Muscle layer of colon (tissue), 2 donors: ENCODE measurements around the gene VPS35L.
A peak's percentile ranks its signal among the peaks of the same experiment; 100 is the strongest.

ENCODE experiments used
- H3K27ac ChIP-seq: one replicate; pipeline ENCODE4 v1.7.0; 2013; ENCODE audit warnings: low read depth, mild to moderate bottlenecking, low read length, moderate library complexity
- H3K27me3 ChIP-seq, 2 donors: one replicate each; pipeline ENCODE4 v1.7.0; 2013; ENCODE audit warnings: low read length in 2 of 2, mild to moderate bottlenecking in 2 of 2; ENCODE audit not compliant: insufficient read depth in 2 of 2, control insufficient read depth in 1 of 2
- H3K36me3 ChIP-seq: one replicate; pipeline ENCODE4 v1.7.0; 2013; ENCODE audit warnings: mild to moderate bottlenecking, low read length; ENCODE audit not compliant: insufficient read depth
- H3K4me1 ChIP-seq: one replicate; pipeline ENCODE4 v1.7.0; 2013; ENCODE audit warnings: mild to moderate bottlenecking, low read length; ENCODE audit not compliant: insufficient read depth
- H3K4me3 ChIP-seq, 2 donors: one replicate each; pipeline ENCODE4 v1.7.0; 2013; ENCODE audit warnings: low read length in 2 of 2, low read depth in 1 of 2, mild to moderate bottlenecking in 1 of 2, moderate library complexity in 1 of 2
- H3K9ac ChIP-seq: one replicate; pipeline ENCODE4 v1.7.0; 2013; ENCODE audit warnings: low read length
- H3K9me3 ChIP-seq: one replicate; pipeline ENCODE4 v1.7.0; 2013; ENCODE audit warnings: mild to moderate bottlenecking, low read length
- donor health status: abdominal sarcoma.
- donor health status: Adenocarcinoma of cecum.

The VPS35L gene

DNA sequence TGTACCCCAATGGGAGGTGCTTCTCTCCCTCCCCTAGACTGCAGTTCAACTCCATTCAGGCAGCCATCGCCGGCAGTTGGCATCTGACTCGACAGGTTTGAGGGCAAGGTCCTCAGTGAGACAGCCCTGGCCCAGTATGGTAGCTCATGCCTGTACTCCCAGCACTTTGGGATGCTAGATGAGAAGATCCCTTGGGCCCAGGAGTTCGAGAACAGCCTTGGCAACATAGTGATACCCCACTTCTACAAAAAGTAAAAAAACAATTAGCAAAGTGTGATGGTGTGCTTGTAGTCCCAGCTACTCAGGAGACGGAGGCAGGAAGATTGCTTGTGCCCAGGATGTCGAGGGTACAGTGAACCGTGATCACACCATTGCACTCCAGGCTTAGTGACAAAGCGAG, 12.1 kb downstream of the VPS35L start:
- peaks cover 42% of the 10 kb centered on the region for H3K36me3 ChIP-seq
- H3K9ac ChIP-seq, result no peak overlapping the region

GRCh38 chr16:19573997-19574396, 18.5 kb downstream of the VPS35L start:
- H3K27me3 ChIP-seq, result no peaks in the 10 kb centered on the region
- H3K9me3 ChIP-seq, result no peaks in the 10 kb centered on the region
- H3K27ac ChIP-seq, result no peak overlapping the region
- no peak overlapping the region for H3K4me3 ChIP-seq
- H3K4me1 ChIP-seq, result peaks cover 10% of the 10 kb centered on the region
- peaks cover 44% of the 10 kb centered on the region for H3K36me3 ChIP-seq
- H3K9ac ChIP-seq, result no peak overlapping the region

More for the DNA sequence above, 12.1 kb downstream of the VPS35L start:
- no peak overlapping the region for H3K4me3 ChIP-seq
- no peaks in the 10 kb centered on the region for H3K9me3 ChIP-seq
- no peaks in the 10 kb centered on the region for H3K27me3 ChIP-seq
- H3K4me1 ChIP-seq, result no peaks in the 10 kb centered on the region
- no peak overlapping the region for H3K27ac ChIP-seq

DNA sequence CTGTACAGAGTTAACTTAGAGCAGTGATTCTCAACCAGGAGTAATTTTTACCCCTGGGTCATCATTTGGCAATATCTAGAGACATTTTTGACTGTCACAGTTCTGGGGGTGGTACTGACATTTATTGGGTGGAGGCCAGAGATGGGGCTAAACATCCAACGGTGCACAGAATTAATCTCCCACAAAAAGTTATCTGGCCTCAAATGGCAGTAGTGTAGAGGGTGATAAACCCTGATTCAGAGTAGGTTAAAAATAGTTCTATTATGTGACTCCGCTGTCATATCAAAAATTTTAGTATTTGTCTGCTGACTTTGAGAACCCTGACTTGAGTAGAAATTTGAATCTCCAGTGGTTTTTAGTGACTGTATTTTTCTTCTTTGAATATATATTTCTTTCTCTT, 19.1 kb downstream of the VPS35L start:
- no peak overlapping the region for H3K4me3 ChIP-seq
- peaks cover 10% of the 10 kb centered on the region for H3K4me1 ChIP-seq
- H3K27me3 ChIP-seq, result no peaks in the 10 kb centered on the region
- peaks cover 43% of the 10 kb centered on the region for H3K36me3 ChIP-seq
- no peak overlapping the region for H3K27ac ChIP-seq
- H3K9ac ChIP-seq, result no peak overlapping the region
- no peaks in the 10 kb centered on the region for H3K9me3 ChIP-seq

GRCh38 chr16:19578378-19578971, 23.0 kb downstream of the VPS35L start:
- H3K36me3 ChIP-seq, result peaks cover 54% of the 10 kb centered on the region

DNA sequence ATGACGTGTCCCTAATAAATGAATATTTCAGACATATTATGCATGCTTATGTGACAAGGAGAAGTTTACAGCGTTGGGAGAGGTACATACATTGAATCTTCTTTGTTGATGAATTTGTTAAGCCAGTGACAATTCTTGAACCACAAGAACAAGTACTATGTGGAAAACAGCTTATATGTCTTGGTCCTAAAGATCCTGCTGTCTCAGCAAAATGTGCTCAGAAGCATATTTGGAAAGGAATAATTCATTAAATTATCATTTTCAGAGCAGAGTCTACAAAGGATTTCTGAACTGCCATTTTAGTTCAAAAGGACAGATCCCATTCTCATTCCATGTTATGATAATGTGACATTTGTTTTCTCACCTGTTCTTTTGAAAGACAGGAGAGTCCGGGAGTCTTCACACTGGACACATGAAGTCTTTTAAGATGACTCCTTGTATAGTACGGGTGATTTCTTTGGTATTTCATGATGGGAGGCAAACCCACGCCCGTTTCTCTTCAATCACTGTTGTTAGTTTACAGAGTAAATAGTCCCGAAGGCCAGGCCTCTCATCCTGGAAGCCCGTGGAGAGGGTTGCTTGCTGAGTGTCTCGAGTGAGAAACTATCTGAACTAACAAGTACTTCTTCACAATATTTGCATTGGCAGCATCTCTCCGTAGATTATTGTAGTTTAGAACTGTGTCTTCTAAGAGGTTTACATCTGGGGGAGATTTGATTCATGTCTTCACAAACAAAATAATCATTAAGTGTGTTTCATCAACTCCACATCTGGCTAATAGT, 26.7 kb downstream of the VPS35L start:
- H3K4me1 ChIP-seq, result peaks cover 10% of the 10 kb centered on the region
- H3K27ac ChIP-seq, result no peak overlapping the region
- H3K27me3 ChIP-seq, result no peaks in the 10 kb centered on the region
- H3K9ac ChIP-seq, result no peak overlapping the region
- H3K9me3 ChIP-seq, result no peaks in the 10 kb centered on the region
- H3K36me3 ChIP-seq, result peaks cover 49% of the 10 kb centered on the region
- no peak overlapping the region for H3K4me3 ChIP-seq

More at GRCh38 chr16:19578378-19578971, 23.0 kb downstream of the VPS35L start:
- peaks cover 10% of the 10 kb centered on the region for H3K4me1 ChIP-seq
- H3K9ac ChIP-seq, result no peak overlapping the region
- peak overlapping the region; percentile 47 for H3K27ac ChIP-seq
- no peaks in the 10 kb centered on the region for H3K9me3 ChIP-seq
- no peak overlapping the region for H3K4me3 ChIP-seq
- H3K27me3 ChIP-seq, result no peaks in the 10 kb centered on the region

- Histone ChIP-seq H3K4me3 (no peak overlapping the region), H3K36me3 (peaks cover 39% of the 10 kb centered on the region), H3K27ac (no peak overlapping the region), H3K9me3 (no peaks in the 10 kb centered on the region), H3K9ac (no peak overlapping the region), H3K4me1 (peaks cover 4% of the 10 kb centered on the region), H3K27me3 (no peaks in the 10 kb centered on the region)
Observed at GRCh38 chr16:19583665-19584300, 28.3 kb downstream of the VPS35L start.

DNA sequence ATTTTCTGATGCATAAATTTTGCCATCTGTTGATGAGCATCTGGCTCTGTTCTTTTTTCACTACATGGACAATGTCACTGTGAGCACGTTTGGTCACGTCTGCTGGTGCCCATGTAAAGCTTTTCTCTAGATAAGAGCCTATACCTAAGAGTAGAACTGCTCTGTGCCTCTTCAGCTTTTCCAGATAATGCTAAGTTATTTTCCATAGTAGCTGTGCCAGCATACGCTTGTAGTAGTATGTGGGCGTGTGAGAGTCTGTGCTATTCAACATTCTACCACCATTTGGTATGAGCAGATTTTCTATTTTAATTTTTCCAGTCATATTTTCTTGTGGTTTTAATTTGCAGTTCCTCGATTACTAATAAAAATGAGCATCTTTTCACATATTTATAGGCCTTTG, 33.2 kb downstream of the VPS35L start:
- no peak overlapping the region for H3K27ac ChIP-seq
- H3K4me3 ChIP-seq, result no peak overlapping the region
- no peaks in the 10 kb centered on the region for H3K9me3 ChIP-seq
- H3K36me3 ChIP-seq, result peaks cover 26% of the 10 kb centered on the region
- no peaks in the 10 kb centered on the region for H3K27me3 ChIP-seq
- no peak overlapping the region for H3K9ac ChIP-seq
- H3K4me1 ChIP-seq, result peaks cover 21% of the 10 kb centered on the region

DNA sequence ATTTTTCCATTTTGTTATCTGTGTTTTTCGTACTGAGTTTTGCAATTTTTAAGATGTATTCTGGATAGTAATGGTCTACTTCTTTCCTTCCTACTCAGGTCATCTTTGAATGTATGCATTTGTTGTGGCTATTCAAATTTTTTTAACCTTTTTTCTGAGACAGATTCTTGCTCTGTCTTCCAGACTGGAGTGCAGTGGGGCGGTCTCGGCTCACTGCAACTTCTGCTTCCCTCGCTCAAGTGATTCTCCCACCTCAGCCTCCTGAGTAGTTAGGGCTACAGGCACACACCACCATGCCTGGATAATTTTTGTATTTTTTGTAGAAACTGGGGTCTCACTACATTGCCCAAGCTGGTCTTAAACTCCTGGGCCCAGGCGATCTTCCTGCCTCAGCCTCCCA, 33.6 kb downstream of the VPS35L start:
- peaks cover 26% of the 10 kb centered on the region for H3K36me3 ChIP-seq
- peak overlapping the region; percentile 35 for H3K27ac ChIP-seq
- no peak overlapping the region for H3K9ac ChIP-seq
- no peaks in the 10 kb centered on the region for H3K27me3 ChIP-seq
- no peaks in the 10 kb centered on the region for H3K9me3 ChIP-seq
- H3K4me3 ChIP-seq, result no peak overlapping the region
- H3K4me1 ChIP-seq, result peaks cover 21% of the 10 kb centered on the region

GRCh38 chr16:19589771-19590302, 34.3 kb downstream of the VPS35L start:
- peaks cover 23% of the 10 kb centered on the region for H3K4me1 ChIP-seq
- no peak overlapping the region for H3K9ac ChIP-seq
- H3K27ac ChIP-seq, result peak overlapping the region; percentile 41
- H3K9me3 ChIP-seq, result no peaks in the 10 kb centered on the region
- peaks cover 30% of the 10 kb centered on the region for H3K36me3 ChIP-seq
- no peak overlapping the region for H3K4me3 ChIP-seq
- no peaks in the 10 kb centered on the region for H3K27me3 ChIP-seq

DNA sequence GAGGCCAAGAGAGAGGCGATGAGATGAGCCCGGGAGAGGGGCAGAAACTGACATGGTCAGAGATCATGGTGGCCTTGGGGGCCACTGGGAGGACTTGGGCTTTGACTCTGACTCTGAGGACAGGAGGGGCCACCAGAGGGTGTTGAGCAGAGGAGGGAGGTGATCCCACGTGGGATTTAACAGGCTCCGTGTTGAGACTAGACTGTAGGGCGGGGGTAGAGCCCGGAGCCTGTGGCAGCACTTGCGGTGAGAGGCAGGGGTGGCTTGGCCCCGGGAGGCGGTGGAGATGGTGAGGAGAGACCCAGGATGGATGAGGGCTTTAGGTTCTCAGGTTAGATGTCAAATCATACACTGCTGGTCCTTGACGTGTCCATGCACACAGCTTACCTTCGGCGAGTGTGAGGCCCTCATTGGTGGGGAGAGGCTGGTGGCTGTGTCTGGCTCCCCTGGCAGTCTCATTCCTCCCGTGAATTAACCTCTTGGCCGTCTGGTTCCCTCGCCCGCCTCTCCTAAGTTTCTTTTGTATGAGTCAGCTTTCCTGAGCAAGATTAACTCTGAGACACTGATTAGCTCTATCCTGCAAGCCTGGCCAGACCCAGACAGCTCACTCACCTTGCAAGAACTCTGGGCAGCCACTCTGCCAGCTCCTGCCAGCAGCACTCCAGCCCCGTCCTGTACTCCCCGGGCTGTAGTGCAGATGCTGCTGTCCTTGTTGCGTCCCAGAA, 39.7 kb downstream of the VPS35L start:
- Histone ChIP-seq H3K27ac (no peak overlapping the region), H3K9ac (no peak overlapping the region), H3K4me3 (no peak overlapping the region), H3K36me3 (peaks cover 23% of the 10 kb centered on the region), H3K9me3 (no peaks in the 10 kb centered on the region), H3K27me3 (no peaks in the 10 kb centered on the region), H3K4me1 (peaks cover 12% of the 10 kb centered on the region)
